Esophagus (tissue), 2 donors: ENCODE data around the gene POLR2I. TPM values are rescaled to one million over a fixed set of nuclear protein-coding genes. Genes with fewer than 3 reads are reported as not detected.
A peak's percentile ranks its signal among the peaks of the same experiment; 100 is the strongest.

Source experiments
- H3K27ac ChIP-seq, 2 donors: one replicate each; pipeline ENCODE4 v1.5.1; 2013; ENCODE audit warnings: low read depth in 2 of 2, mild to moderate bottlenecking in 2 of 2, inconsistent platforms in 1 of 2, low read length in 1 of 2, moderate library complexity in 1 of 2
- H3K27me3 ChIP-seq, 2 donors: one replicate each; pipeline ENCODE4 v1.6.1; 2013; ENCODE audit warnings: low read length in 2 of 2, control low read depth in 1 of 2, mild to moderate bottlenecking in 1 of 2; ENCODE audit not compliant: insufficient read depth in 2 of 2, control insufficient read depth in 1 of 2
- H3K36me3 ChIP-seq, 2 donors: one replicate each; pipeline ENCODE4 v1.6.1; 2013; ENCODE audit warnings: low read length in 1 of 2; ENCODE audit not compliant: control insufficient read depth in 2 of 2, insufficient read depth in 2 of 2
- H3K4me1 ChIP-seq, 2 donors: one replicate each; pipeline ENCODE4 v1.6.1; 2013; ENCODE audit warnings: low read length in 1 of 2; ENCODE audit not compliant: control insufficient read depth in 2 of 2, insufficient read depth in 2 of 2
- H3K4me3 ChIP-seq, 2 donors: one replicate each; pipeline ENCODE4 v1.5.1; 2013; ENCODE audit warnings: low read length in 2 of 2, mild to moderate bottlenecking in 2 of 2, low read depth in 1 of 2, moderate library complexity in 1 of 2
- H3K9me3 ChIP-seq, 2 donors: one replicate each; pipeline ENCODE4 v1.6.1; 2013; ENCODE audit warnings: mild to moderate bottlenecking in 2 of 2, low read depth in 1 of 2, low read length in 1 of 2, moderate library complexity in 1 of 2; ENCODE audit not compliant: control insufficient read depth in 2 of 2, insufficient read depth in 1 of 2
- WGBS, 2 donors: extraction: QIAGEN DNeasy Blood & Tissue Kit; methylation state at CpG; one replicate each; pipeline ENCODE4 v1.1.7; 2013; 5-methylcytosine and 5-hydroxymethylcytosine counted together
- polyA plus RNA-seq, 2 donors: library from polyadenylated mRNA; stranded (reverse); fragments of 200-250 nt; gene quantifications; one replicate each; pipeline ENCODE4 v1.2.3, GENCODE V29; 2013
- donor health status: healthy with polysubstance abuse.
- donor health status: Bipolar disorder and iron deficiency.

Gene POLR2I
- polyA plus RNA-seq, 2 donors = 66.7 to 77.8 TPM

DNA sequence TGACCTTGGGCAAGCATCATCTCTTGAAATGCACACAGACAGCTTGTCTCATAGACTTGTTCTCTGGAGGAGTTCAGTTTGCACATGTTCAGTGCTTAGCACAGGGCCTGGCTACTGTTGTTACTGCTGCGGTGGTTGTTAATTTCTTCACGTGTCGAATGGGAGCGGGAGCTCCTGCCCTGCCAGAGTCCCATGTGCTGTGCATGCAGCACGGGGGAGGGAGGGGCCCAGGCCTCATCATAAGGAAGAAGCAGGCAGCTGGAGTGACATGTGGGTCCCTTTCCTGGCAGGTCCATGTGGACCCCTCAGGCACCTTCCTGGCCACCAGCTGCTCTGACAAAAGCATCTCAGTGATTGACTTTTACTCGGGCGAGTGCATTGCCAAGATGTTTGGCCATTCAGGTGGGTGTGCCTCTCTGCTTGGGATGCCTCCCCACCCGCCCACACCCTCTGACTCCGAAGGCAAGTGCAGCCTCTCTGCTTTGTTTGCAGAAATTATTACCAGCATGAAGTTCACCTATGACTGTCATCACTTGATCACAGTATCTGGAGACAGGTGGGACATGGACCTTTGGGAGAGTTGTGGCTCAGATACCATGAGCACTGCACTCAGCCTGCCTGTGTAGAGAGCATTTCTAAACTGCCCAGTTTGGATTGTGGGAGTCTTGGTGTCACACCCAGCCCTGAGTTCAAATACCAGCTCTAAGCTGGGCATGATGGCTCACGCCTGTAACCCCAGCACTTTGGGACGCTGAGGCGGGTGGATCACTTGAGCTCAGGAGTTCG, 23.6 kb downstream of the POLR2I start:
- no peaks in the 10 kb centered on the region for H3K36me3 ChIP-seq
- H3K9me3 ChIP-seq = no peaks in the 10 kb centered on the region
- no peaks in the 10 kb centered on the region for H3K27me3 ChIP-seq
- H3K4me3 ChIP-seq = no peak overlapping the region
- WGBS, 2 donors = 73 to 74% methylated on average over 13 of the region's 13 CpGs
- peak overlapping the region in 1 of 2 donors; percentile 38 for H3K27ac ChIP-seq
- peaks cover 0 to 3% of the 10 kb centered on the region in 2 donors for H3K4me1 ChIP-seq

DNA sequence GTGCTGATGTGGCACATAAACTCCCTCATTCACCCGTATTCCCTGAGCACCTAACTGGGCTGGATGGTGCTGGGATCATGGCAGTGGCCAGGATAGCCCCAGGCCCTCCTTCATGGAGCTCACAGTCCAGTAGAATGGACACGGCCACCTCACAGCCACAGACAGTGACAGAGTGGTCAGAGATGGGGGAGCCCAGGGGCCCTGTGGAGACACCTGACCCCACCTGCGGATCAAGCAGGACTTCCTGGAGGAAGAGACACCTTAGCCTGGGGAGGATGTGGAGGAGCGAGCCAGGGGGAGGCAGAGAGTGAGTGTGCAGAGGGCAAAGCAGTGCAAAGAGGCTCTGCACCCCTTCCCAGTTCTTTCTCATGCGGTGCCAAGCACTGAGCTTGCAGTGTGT, 24.8 kb downstream of the POLR2I start:
- H3K9me3 ChIP-seq = no peaks in the 10 kb centered on the region
- H3K27me3 ChIP-seq = no peaks in the 10 kb centered on the region
- no peak overlapping the region for H3K4me3 ChIP-seq
- H3K27ac ChIP-seq = no peak overlapping the region
- WGBS, 2 donors = 93 to 94% methylated on average over 5 of the region's 5 CpGs
- H3K4me1 ChIP-seq = peaks cover 0 to 3% of the 10 kb centered on the region in 2 donors
- H3K36me3 ChIP-seq = no peaks in the 10 kb centered on the region

- WGBS, 2 donors = 97% methylated on average over 9 of the region's 9 CpGs
- H3K36me3 ChIP-seq = no peaks in the 10 kb centered on the region
Measured at GRCh38 chr19:36086326-36086725, 28.3 kb downstream of the POLR2I start.

GRCh38 chr19:36084231-36085009, 30.3 kb downstream of the POLR2I start:
- Histone ChIP-seq H3K27ac (no peak overlapping the region), H3K27me3 (no peaks in the 10 kb centered on the region), H3K4me3 (no peak overlapping the region), H3K9me3 (no peaks in the 10 kb centered on the region), H3K4me1 (no peaks in the 10 kb centered on the region), H3K36me3 (no peaks in the 10 kb centered on the region)
- 93 to 97% methylated on average over 12 of the region's 12 CpGs for WGBS, 2 donors

More at GRCh38 chr19:36086326-36086725, 28.3 kb downstream of the POLR2I start:
- H3K4me3 ChIP-seq = no peak overlapping the region
- H3K27me3 ChIP-seq = no peaks in the 10 kb centered on the region
- H3K27ac ChIP-seq = no peak overlapping the region
- no peaks in the 10 kb centered on the region for H3K9me3 ChIP-seq
- no peaks in the 10 kb centered on the region for H3K4me1 ChIP-seq

GRCh38 chr19:36082916-36083315, 31.8 kb downstream of the POLR2I start:
- Histone ChIP-seq H3K27ac (no peak overlapping the region), H3K9me3 (no peaks in the 10 kb centered on the region), H3K27me3 (no peaks in the 10 kb centered on the region), H3K4me3 (no peak overlapping the region), H3K4me1 (no peaks in the 10 kb centered on the region), H3K36me3 (no peaks in the 10 kb centered on the region)
- WGBS, 2 donors = 96% methylated on average over 13 of the region's 13 CpGs

GRCh38 chr19:36081894-36082293, 32.8 kb downstream of the POLR2I start:
- WGBS, 2 donors = 75 to 80% methylated on average over 7 of the region's 7 CpGs
- Histone ChIP-seq H3K27ac (peak overlapping the region in 1 of 2 donors; percentile 23), H3K4me1 (no peaks in the 10 kb centered on the region), H3K9me3 (no peaks in the 10 kb centered on the region), H3K36me3 (no peaks in the 10 kb centered on the region), H3K4me3 (no peak overlapping the region), H3K27me3 (no peaks in the 10 kb centered on the region)

GRCh38 chr19:36081385-36081784, 33.3 kb downstream of the POLR2I start:
- 62 to 64% methylated on average over 3 of the region's 3 CpGs for WGBS, 2 donors
- H3K9me3 ChIP-seq = no peaks in the 10 kb centered on the region
- H3K27ac ChIP-seq = peak overlapping the region in 1 of 2 donors; percentile 23
- H3K27me3 ChIP-seq = no peaks in the 10 kb centered on the region
- no peaks in the 10 kb centered on the region for H3K36me3 ChIP-seq
- no peaks in the 10 kb centered on the region for H3K4me1 ChIP-seq
- H3K4me3 ChIP-seq = no peak overlapping the region

GRCh38 chr19:36079389-36079945, 35.2 kb downstream of the POLR2I start:
- Histone ChIP-seq H3K27me3 (no peaks in the 10 kb centered on the region), H3K4me3 (no peak overlapping the region), H3K9me3 (no peaks in the 10 kb centered on the region), H3K27ac (no peak overlapping the region), H3K4me1 (no peaks in the 10 kb centered on the region), H3K36me3 (no peaks in the 10 kb centered on the region)
- WGBS, 2 donors = 91 to 96% methylated on average over 3 of the region's 3 CpGs

DNA sequence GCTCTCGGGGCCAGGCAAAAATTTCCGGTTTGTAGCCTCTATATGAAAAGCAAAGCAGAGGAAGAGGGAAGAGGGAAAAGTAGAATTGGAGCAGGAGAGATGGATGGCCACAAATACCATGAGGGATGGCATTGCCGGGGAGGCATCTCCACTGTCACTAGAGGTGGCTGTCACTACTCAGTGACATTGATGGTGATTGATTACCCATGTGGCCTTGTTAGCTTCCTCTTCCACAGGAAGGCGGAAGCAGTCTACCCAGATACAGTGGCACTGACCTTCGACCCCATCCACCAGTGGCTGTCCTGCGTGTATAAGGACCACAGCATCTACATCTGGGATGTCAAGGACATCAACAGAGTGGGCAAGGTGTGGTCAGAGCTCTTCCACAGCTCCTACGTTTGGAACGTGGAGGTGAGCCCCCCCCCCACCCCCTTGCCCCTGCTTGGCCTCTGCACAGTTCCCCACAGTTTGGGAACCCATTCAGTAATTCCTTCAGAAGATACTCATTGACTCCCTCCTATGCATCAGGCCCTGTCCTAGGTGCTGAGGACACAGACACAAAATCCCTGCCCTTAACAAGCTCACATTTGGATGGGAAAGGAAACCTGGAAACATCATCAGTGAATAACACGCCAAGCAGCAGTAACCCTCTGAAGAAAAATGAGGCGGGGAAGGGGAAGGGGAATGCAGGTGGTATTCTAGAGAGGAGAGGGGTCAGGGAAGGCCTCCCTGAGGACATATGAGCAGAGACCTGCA, 41.4 kb downstream of the POLR2I start:
- no peaks in the 10 kb centered on the region for H3K36me3 ChIP-seq
- no peak overlapping the region for H3K4me3 ChIP-seq
- no peaks in the 10 kb centered on the region for H3K27me3 ChIP-seq
- no peaks in the 10 kb centered on the region for H3K9me3 ChIP-seq
- WGBS, 2 donors = 85 to 90% methylated on average over 10 of the region's 10 CpGs
- H3K4me1 ChIP-seq = peaks cover 0 to 3% of the 10 kb centered on the region in 2 donors
- no peak overlapping the region for H3K27ac ChIP-seq
